DND-41 (cell line): ENCODE data around the gene MANF.

Experiments
- EZH2 ChIP-seq: IDR thresholded peaks from 3 replicates; pipeline ENCODE4 v1.6.1; 2012; ENCODE audit warnings: borderline replicate concordance, low read depth, mild to moderate bottlenecking, moderate library complexity, low read length, inconsistent platforms; ENCODE audit not compliant: severe bottlenecking
- TF ChIP-seq, protein P1 (sequence below): IDR thresholded peaks from 2 replicates; pipeline ENCODE4 v1.5.1; 2012; ENCODE audit warnings: borderline replicate concordance, low read length, moderate library complexity, mild to moderate bottlenecking; ENCODE audit not compliant: poor library complexity, severe bottlenecking; ENCODE audit errors: extremely low read depth

GRCh38 chr3:51354172-51354571 lies 30.9 kb upstream of the MANF start:
- TF ChIP-seq, protein P1, sequence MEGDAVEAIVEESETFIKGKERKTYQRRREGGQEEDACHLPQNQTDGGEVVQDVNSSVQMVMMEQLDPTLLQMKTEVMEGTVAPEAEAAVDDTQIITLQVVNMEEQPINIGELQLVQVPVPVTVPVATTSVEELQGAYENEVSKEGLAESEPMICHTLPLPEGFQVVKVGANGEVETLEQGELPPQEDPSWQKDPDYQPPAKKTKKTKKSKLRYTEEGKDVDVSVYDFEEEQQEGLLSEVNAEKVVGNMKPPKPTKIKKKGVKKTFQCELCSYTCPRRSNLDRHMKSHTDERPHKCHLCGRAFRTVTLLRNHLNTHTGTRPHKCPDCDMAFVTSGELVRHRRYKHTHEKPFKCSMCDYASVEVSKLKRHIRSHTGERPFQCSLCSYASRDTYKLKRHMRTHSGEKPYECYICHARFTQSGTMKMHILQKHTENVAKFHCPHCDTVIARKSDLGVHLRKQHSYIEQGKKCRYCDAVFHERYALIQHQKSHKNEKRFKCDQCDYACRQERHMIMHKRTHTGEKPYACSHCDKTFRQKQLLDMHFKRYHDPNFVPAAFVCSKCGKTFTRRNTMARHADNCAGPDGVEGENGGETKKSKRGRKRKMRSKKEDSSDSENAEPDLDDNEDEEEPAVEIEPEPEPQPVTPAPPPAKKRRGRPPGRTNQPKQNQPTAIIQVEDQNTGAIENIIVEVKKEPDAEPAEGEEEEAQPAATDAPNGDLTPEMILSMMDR, result no peak
- TF ChIP-seq EZH2, result no peak
